ENCODE results near the gene KCNH1.

DNA sequence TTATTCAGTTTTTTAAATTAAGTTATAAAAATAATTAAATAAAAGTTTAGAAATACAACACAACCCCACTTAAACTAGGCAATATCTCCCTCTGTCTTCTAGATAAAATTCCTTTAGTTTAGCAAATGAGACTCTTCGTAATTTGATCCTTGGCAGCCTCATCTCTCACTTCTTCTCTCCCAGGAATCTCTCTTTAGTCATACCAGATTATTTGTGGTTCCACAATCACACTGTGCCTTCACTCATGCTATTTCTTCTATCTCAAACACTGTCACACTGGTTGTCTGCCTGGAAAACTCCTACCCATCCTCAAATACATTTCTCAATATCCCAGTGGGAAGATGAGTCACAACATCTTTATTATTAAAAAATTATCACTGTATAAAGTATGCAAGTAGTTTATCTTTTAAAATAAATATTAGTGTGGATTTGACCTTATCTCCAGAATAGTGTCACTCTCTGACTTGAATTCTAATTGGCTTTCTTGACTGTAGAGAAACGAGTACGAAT, 195.5 kb downstream of the KCNH1 start:
- TF ChIP-seq RAD21 (IDR thresholded peaks at IDR 0.05; ENCODE audit: low read depth) (no peak), TCF12 (IDR thresholded peaks at IDR 0.05; ENCODE audit: low read depth) (no peak), EP300 (IDR thresholded peaks at IDR 0.05; ENCODE audit: borderline replicate concordance) (no peak), CEBPB (IDR thresholded peaks at IDR 0.05) (no peak), EGR1 (IDR thresholded peaks at IDR 0.05) (no peak), YY1 (IDR thresholded peaks at IDR 0.05; ENCODE audit: low read depth) (no peak)
- TF ChIP-seq, protein P1, sequence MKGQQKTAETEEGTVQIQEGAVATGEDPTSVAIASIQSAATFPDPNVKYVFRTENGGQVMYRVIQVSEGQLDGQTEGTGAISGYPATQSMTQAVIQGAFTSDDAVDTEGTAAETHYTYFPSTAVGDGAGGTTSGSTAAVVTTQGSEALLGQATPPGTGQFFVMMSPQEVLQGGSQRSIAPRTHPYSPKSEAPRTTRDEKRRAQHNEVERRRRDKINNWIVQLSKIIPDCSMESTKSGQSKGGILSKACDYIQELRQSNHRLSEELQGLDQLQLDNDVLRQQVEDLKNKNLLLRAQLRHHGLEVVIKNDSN (IDR thresholded peaks at IDR 0.05) = no peak
- TF ChIP-seq, protein P2, sequence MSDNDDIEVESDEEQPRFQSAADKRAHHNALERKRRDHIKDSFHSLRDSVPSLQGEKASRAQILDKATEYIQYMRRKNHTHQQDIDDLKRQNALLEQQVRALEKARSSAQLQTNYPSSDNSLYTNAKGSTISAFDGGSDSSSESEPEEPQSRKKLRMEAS (IDR thresholded peaks at IDR 0.05) = no peak
